WERI-Rb-1 (cell line): ENCODE results near the gene ZNF674.

ENCODE experiments used
- DNase-seq: peaks from one replicate; pipeline ENCODE4 v3.0.0-alpha.2; 2020
- H3K27ac ChIP-seq: fragments of 250-450 bp; sonication (Bioruptor Pico); 2 replicates; pipeline ENCODE4 v1.5.1; 2020; ENCODE audit warnings: mild to moderate bottlenecking, moderate library complexity
- H3K27me3 ChIP-seq: fragments of 250-450 bp; sonication (Bioruptor Pico); 2 replicates; pipeline ENCODE4 v1.5.1; 2021; ENCODE audit warnings: mild to moderate bottlenecking, low read depth, moderate library complexity; ENCODE audit not compliant: insufficient read depth, severe bottlenecking
- H3K36me3 ChIP-seq: fragments of 250-450 bp; sonication (Bioruptor Pico); 2 replicates; pipeline ENCODE4 v1.5.1; 2020; ENCODE audit warnings: mild to moderate bottlenecking, moderate library complexity
- H3K4me3 ChIP-seq: 2 replicates; pipeline ENCODE4 v1.5.1; 2011; ENCODE audit warnings: low read depth, mild to moderate bottlenecking, control low read depth, low read length
- H3K9me3 ChIP-seq: fragments of 250-450 bp; sonication (Bioruptor Pico); 2 replicates; pipeline ENCODE4 v1.5.1; 2021; ENCODE audit warnings: mild to moderate bottlenecking, moderate library complexity; ENCODE audit not compliant: severe bottlenecking
- CTCF ChIP-seq: IDR thresholded peaks from 2 replicates; pipeline ENCODE4 v1.5.1; 2011; ENCODE audit warnings: low read depth, mild to moderate bottlenecking, control low read depth, inconsistent platforms, low read length

ZNF674 gene

DNA sequence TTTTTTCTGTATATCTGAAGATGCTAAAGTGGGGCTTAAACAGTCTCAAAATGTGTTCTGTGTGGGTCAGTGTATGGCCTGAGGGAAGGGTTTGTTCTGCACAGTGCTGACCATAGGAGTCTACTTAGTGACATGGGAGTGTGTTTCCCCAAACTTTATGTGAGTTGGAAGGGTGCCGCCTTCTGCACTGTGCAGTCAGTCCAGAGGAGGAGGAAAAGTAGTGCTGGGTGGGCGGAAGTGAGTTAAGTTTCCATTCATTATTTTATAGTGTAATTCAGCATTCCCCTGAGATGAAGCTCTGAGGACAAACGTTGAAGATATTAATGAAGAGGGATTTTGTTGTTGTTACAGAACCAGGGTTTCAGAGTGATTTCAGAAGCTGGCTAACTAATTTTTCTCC is 31.2 kb upstream of the ZNF674 start:
- H3K36me3 ChIP-seq: no peaks in the 10 kb centered on the region
- no peaks in the 10 kb centered on the region for H3K9me3 ChIP-seq
- DNase-seq: no peak
- no peak for TF ChIP-seq CTCF
- no peak overlapping the region for H3K27ac ChIP-seq
- peaks cover 17% of the 10 kb centered on the region for H3K27me3 ChIP-seq
- H3K4me3 ChIP-seq: no peak overlapping the region

GRCh38 chrX:46575991-46576392 is 30.8 kb upstream of the ZNF674 start:
- no peaks in the 10 kb centered on the region for H3K9me3 ChIP-seq
- DNase-seq: no peak
- H3K27ac ChIP-seq: no peak overlapping the region
- no peak for TF ChIP-seq CTCF
- no peaks in the 10 kb centered on the region for H3K36me3 ChIP-seq
- H3K4me3 ChIP-seq: no peak overlapping the region
- peaks cover 17% of the 10 kb centered on the region for H3K27me3 ChIP-seq

- Histone ChIP-seq H3K4me3 (peak overlapping the region; percentile 53), H3K27ac (no peak overlapping the region), H3K36me3 (no peaks in the 10 kb centered on the region), H3K27me3 (peaks cover 17% of the 10 kb centered on the region), H3K9me3 (no peaks in the 10 kb centered on the region)
- TF ChIP-seq CTCF: no peak
- DNase-seq: no peak
Measured at GRCh38 chrX:46575586-46575985, 30.4 kb upstream of the ZNF674 start.

DNA sequence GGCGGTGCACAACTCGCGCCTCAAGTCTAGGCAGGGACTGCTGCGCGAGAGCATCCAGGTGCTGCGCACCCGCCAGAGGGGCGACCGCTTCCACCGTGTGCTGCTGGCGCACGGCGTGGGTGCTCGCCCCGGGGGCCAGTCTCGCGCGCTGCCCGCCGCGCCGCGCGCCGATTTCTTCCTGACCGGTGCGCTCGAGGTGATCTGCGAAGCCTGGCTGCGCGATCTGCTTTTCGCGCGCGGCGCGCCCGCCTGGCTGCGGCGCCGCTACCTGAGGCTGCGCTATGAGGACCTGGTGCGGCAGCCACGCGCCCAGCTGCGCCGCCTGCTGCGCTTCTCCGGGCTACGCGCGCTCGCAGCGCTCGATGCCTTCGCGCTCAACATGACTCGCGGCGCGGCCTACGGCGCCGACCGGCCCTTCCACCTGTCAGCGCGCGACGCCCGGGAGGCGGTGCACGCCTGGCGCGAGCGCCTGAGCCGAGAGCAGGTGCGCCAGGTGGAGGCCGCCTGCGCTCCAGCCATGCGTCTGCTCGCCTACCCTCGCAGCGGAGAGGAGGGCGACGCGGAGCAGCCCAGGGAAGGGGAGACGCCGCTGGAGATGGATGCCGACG is 29.7 kb upstream of the ZNF674 start:
- H3K27me3 ChIP-seq: peaks cover 17% of the 10 kb centered on the region
- H3K27ac ChIP-seq: no peak overlapping the region
- no peak for TF ChIP-seq CTCF
- peak; percentile 18 for DNase-seq
- no peaks in the 10 kb centered on the region for H3K9me3 ChIP-seq
- H3K4me3 ChIP-seq: peak overlapping the region; percentile 53
- no peaks in the 10 kb centered on the region for H3K36me3 ChIP-seq

DNA sequence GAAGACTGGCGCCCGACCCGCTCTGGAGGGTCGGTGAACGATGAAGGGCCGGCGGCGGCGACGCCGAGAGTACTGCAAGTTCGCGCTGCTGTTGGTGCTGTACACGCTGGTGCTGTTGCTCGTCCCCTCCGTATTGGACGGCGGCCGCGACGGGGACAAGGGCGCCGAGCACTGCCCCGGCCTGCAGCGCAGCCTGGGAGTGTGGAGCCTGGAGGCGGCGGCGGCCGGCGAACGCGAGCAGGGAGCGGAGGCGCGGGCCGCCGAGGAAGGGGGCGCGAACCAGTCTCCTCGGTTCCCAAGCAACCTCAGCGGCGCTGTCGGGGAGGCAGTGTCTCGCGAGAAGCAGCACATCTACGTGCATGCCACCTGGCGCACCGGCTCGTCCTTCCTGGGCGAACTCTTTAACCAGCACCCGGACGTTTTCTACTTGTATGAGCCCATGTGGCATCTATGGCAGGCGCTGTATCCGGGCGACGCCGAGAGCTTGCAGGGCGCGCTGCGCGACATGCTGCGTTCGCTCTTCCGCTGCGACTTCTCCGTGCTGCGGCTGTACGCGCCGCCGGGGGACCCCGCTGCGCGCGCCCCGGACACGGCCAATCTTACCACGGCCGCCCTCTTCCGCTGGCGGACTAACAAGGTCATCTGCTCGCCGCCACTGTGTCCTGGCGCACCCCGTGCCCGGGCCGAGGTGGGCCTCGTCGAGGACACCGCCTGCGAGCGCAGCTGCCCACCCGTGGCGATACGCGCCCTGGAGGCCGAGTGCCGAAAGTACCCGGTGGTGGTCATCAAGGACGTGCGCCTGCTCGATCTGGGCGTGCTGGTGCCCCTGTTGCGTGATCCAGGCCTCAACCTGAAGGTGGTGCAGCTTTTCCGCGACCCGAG is 28.9 kb upstream of the ZNF674 start:
- TF ChIP-seq CTCF: 0 out of 2 replicates have a peak, but pooled peaks have one; percentile 1
- no peaks in the 10 kb centered on the region for H3K36me3 ChIP-seq
- peak overlapping the region; percentile 53 for H3K4me3 ChIP-seq
- peak; percentile 48 for DNase-seq
- no peaks in the 10 kb centered on the region for H3K9me3 ChIP-seq
- no peak overlapping the region for H3K27ac ChIP-seq
- H3K27me3 ChIP-seq: peaks cover 15% of the 10 kb centered on the region
